NCI-H748 treated with DMSO at 0.1 percent for 48 hours (cell line): ENCODE measurements around the gene IPPK.

ENCODE experiments used
- DNase-seq: peaks from one replicate; lab custom pipeline; 2025; lab: John Stamatoyannopoulos, UW

The IPPK gene

GRCh38 chr9:92686954-92687353 lies 17.0 kb upstream of the IPPK start:
- DNase-seq: no peak

- DNase-seq: no peak
Measured at GRCh38 chr9:92685022-92685421, 15.1 kb upstream of the IPPK start.

GRCh38 chr9:92682269-92682668 lies 12.3 kb upstream of the IPPK start:
- DNase-seq: no peak

DNA sequence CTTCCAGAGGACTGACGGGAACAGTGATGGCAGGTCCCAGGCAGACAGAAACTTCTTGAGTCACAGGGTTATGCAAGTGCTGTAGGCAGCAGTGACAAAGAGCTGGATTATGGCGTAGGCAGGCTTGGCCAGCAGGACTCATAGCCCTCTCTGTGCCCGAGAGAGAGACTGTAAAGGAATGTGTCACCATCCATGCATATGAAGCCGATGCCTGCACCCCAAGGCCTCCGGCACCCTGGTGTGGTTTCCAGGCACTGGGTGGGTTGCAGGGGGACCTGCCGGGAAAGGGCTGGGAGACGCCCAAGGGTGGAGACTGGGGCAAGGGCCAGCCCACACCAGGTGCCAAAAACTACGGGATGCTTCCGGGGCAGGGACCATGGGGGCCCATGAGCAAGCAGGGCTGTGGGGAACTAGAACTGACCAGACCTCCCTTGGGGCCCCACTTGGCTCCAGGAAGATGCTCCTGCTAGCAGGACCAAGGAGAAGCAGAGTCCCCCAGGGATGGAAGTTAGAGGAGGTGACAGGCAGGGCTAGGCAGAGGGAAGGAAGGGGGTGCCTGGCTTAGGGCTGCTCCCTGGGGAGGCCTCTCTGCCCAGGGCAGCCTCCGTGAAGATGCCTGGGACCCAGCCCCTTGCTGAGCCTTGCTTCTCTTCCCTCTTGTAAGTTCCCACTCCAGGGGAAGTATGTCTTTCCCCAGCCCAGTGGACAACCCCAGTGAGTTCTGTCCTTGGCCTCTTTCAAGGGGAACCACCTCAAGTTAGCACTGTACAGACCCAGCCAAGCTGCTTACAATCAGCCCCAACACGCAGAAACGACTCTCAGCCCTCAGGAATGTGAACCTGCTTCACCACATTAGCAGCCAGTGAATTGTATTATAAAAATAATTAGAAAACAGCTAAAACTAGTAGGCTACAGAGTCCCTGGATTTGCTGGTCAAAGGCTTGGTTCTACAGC lies 10.5 kb upstream of the IPPK start:
- DNase-seq: no peak

DNA sequence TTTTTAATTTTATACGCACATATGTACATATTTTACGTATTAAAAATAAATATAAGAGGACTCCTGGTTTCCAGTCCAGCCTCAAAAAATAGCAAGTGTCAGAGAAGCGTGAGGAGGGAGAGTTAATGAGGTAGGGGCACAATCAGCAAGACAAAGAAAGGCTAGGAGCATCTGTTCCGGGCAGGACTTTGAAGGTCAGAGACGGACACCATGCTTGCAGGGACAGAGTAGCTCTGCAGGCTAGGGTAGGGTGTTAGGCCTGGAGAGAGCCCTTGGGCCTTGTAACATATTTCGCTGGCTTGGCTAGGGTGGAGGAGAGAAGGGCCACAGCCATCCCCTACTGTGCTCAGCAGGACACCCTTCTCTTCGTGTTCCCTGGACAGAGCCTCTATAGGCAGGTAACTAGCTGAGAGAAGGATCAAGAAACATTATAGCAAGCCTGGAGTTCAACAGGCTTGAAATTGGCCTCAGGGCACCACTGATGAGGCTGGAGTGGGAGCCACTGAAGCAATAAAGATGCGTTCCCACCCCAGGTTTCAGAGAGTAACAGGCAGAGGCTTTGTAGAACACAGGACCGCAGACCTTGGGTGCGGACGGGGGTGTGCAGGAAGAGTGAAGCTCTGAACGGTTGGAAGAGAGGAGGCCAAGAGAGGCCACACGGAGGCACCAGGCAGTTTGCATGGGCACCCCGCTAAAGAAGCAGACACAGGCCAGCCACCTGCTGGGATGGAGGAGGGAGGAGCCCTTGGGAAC lies 9.7 kb upstream of the IPPK start:
- DNase-seq: no peak

DNA sequence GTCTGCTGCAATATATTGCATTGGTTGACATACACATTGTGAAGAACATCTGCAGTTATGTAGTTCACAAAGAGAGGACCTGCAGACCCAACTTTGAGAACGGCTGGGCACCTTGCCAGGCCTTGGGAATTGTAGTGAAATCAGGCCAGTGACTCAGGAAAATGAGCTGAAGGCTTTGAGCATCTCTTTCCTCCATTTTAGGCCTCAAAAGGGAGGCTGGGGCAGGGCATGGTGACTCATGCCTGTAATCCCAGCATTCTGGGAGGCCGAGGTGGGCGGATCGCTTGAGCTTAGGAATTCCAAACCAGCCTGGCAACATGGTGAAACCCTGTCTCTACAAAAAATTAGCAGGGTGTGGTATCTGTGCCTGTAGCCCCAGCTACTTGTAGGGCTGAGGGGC lies 1.4 kb upstream of the IPPK start:
- DNase-seq: no peak

DNA sequence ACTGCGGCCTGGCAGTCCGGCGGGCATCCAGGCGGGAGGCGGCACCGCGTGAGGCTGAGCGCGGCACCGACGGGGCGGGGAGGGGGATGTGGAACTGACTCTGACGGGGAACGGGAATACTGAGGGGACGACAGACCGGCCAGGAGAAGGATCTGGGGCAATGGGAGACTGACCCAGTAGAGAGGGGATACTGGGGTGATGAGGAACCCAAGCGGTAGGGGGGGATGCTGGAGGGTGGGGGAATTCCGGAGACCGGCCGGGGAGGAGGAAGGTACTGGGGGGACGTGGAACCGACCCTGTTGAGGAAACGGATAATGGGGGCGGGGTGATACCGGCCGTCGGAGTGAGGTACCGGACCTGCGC lies 423 bp downstream of the IPPK start:
- no peak for DNase-seq

DNA sequence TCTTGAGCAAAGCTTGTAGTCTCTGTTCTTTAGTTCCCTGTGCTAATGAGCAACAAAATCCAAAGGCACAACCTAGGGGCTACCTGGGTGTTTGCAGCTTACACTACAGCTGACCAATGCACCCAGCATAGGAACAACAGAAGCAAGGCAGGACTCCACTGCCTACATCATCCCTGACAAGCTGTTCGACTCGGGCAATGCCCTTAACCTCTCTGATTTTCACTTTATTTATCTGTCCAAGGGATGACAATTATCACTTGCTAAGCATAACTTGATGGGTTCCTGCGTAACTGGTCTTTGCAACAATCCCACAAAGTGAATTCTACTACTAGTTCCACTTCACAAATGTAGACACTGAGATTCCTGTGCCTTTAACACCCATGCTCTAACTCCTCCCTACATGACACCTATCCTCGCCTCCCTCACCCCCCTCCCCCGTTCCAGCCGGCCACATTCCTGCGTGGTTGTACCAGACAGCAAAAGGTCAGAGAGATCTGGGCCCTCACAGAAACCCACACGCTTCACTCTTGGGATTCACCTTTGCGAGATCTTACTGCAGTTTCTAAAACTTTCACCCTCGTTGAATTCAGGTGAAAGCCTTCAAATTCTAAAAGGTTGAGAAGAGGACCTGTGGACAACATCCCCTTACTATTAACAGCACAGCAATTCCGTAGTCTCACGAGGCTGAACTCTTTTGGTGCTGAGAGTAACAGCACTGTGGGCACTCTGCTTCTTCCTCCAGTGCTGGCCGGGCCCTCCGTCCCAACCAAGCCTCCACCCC lies 995 bp downstream of the IPPK start:
- no peak for DNase-seq

DNA sequence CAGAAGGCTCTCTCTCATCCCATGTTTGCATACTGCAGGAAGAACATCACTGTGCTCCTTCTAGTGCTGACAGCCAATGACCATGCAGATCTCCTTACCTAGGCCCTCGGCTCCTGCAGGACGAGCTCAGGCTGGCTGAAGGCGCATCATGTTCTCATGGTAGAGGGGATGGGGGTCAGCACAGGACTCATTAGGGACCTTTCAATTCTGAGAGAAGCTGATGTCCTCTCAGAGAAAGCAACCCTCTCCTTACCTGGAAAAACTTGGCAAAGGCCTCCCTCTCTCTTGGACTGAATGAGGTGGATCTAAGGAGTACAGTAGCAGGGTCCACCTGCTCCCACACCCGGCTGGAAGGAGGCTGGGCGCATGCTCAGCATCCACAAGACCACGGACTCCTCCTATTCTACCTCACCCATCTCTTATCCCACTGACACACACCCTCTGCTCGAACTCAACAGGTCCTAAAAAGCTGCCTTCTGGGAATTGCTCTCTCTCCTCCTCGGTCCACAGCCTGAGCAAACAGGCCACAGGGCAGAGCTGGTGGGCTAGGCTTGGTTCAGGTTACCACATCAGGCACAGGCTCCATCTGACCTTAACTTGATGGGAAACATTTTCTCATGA lies 2.9 kb downstream of the IPPK start:
- DNase-seq: no peak

DNA sequence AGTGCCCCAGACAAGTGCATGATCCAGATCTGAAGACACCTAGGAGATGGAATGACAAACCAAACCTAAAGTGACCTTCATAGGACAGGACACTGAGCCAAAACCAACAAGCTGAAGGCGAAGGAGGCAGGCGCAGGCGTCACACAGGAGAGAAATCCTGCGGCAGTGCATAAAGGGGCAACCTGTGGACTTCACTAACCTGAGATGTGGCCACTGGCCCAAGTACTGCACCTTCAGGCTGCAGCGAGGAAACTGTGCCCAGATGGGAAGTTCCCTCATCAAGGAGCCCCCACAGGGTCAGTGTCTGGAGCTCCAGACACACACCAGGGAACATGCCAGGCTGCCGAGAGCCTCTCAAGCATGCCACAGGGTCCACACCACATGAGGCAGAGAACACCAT lies 3.7 kb downstream of the IPPK start:
- DNase-seq: no peak

DNA sequence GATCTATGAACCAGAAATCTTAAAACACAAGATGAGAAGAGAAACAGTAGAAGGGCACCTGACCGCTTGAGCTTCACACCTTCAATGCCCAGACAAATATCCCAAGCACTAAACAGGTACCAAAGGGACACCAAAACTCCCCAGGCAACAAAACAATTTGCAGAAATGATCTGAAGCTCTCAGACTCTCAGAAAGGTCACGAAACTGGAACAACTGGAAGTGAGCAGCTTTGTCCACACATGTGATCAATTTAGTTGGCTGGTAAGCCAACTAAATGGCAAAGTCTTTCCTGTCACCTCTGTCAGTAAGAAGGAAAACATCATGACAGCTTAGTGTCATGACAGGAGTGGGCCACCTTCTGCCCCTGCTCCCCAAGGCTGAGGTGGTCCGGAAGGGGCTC lies 4.1 kb downstream of the IPPK start:
- DNase-seq: no peak

- DNase-seq: no peak
Measured at GRCh38 chr9:92664394-92665152, 5.4 kb downstream of the IPPK start.

DNA sequence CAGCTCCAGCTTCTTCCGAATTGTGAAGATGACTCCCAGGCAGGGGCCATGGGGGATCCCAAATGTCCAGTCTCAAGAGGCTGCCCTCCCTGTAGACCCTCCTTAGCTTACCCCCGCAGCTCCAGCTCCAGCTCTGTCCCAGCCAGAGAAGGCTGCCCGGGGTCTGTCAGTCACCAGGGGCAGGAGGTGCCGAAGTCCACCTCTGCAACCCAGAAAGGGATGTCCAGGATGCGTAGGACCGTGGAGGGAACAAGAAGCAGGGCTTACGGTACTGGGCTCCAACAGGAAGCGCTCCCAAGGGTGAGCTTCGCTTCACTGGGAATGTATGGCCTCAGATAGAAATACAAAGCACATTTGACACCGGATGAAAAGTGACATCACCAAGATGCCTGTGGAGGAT lies 6.0 kb downstream of the IPPK start:
- DNase-seq: no peak

DNA sequence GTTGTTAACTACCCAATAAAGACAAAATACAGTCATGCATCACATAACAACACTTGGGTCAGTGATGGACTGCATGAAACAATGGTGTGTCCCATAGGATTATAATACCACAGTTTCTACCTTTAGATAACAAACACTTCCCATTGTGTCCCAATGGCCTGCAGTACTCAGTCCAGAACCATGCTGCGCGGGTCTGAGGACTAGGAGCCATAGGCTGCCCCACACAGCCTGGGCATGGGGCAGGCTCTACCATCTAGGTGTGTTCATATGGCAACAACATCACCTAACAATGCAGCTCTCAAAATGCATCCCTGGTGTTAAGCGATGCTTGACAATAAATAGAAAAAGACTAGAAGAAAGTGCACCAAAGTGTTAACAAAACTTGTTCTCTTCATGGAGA lies 6.8 kb downstream of the IPPK start:
- no peak for DNase-seq

GRCh38 chr9:92661743-92662142 lies 8.2 kb downstream of the IPPK start:
- DNase-seq: no peak

- no peak for DNase-seq
Measured at GRCh38 chr9:92661127-92661526, 8.8 kb downstream of the IPPK start.

DNA sequence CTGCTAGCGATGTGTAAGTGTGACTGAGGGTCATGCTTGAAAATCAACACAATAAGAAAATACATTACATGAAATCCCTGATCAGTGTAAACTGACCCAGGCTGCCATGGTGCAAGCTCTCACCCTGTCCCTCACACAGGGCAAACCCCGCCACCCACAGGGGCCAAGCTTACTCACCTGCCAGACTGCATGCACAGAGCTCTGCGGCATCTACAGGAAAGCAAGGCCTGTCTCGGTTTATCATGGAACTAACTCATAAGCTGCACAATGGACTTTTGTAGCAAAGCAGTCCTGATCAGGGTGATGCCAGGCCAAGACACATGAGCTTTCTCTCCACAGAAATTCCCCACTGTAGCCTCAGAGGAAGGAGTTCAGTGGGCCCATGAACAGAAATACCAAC lies 9.7 kb downstream of the IPPK start:
- DNase-seq: no peak

DNA sequence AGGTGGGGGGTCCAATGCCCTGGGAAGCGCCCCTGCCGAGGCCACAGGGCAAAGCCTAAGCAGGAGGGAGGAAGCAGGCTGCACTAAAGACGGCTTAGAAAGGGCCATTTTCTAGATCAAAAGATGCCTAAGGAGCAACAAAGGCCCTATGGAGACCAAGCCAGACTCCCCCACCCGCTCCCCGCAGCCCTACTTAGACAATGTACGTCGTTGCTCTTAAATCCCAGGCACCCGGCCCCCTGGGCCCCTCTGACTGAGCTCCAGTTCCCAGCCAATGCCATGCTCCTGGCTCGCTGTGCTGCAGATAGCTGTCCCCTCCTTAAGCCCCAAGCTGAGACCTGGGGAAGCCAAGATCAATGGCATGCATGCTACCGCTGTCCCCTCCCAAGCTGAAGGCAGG lies 10.3 kb downstream of the IPPK start:
- DNase-seq: no peak

DNA sequence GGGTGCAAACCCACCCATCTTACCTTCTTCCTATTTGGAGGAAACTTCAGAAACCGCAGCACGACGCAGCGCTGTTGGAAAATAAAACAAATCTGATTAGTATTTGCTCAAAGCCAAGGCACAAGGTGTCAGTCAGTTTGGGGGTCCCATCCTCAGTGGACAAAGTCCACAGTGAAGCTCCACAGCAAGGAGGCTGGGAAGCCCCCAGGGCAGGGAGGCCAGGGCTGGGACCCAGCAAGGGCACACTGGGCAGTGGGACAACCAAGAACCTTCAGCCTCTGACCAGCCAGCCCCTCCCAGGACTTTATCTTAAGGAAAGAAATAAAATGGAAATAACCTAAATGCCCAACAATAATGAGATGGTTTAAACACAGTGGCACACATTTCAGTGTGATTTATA lies 11.3 kb downstream of the IPPK start:
- DNase-seq: no peak

DNA sequence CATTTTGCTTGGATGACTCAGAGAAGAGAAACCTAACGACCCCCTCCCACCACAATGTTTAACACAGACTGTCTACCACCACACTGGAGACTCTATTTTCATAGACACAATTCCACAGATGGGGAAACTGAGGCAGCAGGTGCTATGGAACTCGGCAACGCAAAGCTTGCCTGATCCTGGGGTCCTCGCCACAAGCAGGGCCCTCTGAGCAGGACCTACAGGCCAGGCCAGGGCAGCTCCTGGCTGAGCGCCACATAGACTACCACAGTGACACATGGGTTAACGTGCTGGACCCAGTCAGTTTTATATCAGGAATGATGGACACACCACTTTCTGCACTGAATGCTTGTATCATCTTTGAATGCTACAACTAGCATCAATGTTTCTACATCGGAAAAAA lies 11.8 kb downstream of the IPPK start:
- DNase-seq: no peak

DNA sequence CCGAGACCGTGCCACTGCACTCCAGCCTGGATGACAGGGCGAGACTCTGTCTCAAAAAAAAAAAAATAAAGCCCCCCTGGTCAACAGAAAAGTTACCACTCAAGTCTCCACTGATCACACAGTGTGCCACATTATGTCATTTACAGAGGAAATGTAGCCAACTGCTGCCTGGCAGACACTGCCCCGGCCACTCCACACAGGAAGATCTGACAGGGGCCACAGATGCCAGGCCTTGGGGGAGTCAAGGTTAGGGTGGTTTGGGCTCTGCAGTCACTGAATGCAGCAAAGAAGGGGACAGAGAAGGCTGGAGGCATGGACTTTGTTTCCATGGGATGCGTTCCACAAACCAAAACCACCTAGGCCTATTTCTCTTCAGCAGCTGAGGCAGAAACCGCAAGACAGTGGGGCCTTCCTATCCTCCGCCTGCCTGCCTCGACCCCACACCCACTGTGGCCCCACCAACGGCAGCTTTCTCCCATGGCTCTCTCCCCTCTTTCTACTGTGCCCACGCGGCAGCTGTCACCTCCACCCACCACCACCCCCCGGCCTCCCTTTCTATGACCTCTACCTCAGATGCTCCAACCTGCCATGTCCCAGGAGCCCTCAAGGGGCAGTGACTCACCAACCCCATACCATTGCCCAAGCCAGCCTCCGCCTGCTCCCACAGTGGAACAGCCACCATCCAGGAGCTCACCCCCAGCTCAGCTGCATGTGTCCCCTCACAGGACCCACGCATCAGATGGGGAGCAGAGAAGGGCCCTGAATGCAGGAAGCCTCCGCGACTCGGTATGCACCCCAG lies 12.4 kb downstream of the IPPK start:
- no peak for DNase-seq
